HG03097 (cell line): ENCODE results near the gene SCFD1.
"Not testable (repeated sequence)": the region's sequence is repeated elsewhere in the genome, so short reads cannot be mapped to it uniquely, and the experiment has no call there.

ENCODE experiments used
- ATAC-seq: cut with Tn5 transposase; IDR thresholded peaks from one replicate; pipeline ENCODE4 v1.9.1; 2021; ENCODE audit not compliant: unreplicated experiment, low FRiP score

The SCFD1 gene

DNA sequence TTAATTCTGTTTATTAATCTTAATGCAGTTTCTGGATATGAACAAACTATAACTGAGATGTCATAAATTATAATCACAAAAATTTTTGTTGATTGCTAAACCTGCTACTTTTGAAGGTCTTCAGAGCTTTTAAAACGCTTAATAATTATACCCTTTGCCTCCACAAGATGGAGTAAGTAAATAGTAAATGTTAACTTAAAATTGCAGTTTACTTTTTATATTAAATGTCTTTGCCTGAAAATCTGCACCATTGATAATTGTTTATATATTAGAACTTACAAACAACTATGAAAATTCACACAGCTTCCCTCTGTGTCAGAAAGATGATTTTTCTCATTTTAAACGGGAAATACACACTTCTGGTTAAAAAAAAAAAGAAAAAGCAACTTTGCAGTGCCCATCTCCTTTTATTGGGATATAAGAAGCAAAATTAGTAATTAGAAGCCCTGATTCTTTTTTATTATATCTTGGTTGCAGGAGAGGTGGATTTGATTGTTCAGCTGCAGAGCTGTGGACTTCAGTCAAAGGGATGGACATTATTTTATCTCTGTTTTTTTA lies 35.6 kb downstream of the SCFD1 start:
- no peak for ATAC-seq

GRCh38 chr14:30658645-30659044 lies 36.5 kb downstream of the SCFD1 start:
- ATAC-seq, result no peak

GRCh38 chr14:30669594-30669993 lies 47.5 kb downstream of the SCFD1 start:
- no peak for ATAC-seq

GRCh38 chr14:30673071-30673470 lies 51.0 kb downstream of the SCFD1 start:
- ATAC-seq, result no peak

- ATAC-seq, result no peak
These were observed 56.9 kb downstream of the SCFD1 start for GRCh38 chr14:30678926-30679431.

GRCh38 chr14:30680036-30680435 lies 57.9 kb downstream of the SCFD1 start:
- ATAC-seq, result no peak

DNA sequence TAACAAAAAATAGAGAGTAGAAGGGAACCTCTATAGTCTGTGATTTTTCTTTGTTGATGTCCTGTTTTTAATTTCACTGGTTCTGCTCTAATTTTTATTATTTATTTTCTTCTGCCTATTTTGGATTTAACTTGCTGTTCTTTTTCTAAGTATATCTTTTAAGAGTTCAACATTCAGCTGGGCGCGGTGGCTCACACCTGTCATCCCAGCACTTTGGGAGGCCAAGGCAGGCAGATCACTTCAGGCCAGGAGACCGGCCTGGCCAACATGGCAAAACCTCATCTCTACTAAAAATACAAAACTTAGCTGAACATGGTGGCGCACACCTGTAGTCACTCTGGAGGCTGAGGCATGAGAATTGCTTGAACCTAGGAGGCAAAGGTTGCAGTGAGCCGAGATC lies 58.7 kb downstream of the SCFD1 start:
- not testable (repeated sequence) for ATAC-seq

GRCh38 chr14:30681752-30682355 lies 59.7 kb downstream of the SCFD1 start:
- no peak for ATAC-seq

DNA sequence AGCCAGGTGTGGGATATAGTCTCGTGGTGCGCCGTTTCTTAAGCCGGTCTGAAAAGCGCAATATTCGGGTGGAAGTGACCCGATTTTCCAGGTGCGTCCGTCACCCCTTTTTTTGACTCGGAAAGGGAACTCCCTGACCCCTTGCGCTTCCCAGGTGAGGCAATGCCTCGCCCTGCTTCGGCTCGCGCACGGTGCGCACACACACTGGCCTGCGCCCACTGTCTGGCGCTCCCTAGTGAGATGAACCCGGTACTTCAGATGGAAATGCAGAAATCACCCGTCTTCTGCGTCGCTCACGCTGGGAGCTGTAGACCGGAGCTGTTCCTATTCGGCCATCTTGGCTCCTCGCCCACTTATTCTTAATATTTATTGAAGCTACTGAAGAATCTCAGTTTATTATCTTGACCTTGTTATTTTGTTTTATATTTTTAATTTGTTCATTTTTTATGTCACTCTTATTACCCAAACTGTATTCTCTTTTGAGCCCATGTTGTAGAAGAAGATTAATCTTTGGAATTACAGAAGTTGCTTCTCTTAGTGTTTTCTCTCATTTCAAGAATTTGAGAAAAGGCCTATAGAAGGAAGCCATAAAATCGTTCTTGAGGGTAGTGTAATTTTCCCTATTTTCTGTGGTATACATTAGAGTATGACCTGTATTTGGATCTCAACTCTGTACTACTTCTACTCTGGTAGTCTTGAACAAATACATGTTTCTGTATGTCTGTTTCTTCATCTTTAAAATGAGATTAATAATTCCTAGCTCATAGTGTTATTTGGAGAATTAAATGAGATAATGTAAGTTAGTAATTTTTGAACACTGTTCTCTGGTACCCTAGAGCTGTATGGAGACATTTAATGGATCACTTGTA lies 68.6 kb downstream of the SCFD1 start:
- not testable (repeated sequence) for ATAC-seq

GRCh38 chr14:30691751-30692398 lies 69.8 kb downstream of the SCFD1 start:
- ATAC-seq, result no peak

- ATAC-seq, result no peak
These were observed 70.5 kb downstream of the SCFD1 start for GRCh38 chr14:30692669-30693068.

DNA sequence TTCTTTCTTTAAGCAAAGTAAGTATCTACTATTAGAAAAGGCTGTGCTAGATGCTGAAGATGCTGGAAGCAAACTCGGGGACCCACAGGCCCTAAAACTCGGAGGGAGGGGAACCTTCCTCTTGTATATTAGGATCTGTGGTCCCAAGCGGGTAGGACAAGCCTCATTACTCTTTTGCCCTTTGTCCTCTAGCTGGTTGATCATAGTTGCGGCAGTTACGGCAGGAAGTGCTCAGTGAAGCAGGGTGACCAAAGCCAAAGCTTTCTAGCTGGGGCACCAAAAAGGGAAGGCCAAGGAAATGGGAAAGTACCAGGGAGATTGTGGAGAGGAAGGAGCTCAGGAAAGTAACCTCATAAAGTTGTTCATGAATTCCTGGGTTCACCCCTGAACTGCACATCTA lies 76.3 kb downstream of the SCFD1 start:
- no peak for ATAC-seq

DNA sequence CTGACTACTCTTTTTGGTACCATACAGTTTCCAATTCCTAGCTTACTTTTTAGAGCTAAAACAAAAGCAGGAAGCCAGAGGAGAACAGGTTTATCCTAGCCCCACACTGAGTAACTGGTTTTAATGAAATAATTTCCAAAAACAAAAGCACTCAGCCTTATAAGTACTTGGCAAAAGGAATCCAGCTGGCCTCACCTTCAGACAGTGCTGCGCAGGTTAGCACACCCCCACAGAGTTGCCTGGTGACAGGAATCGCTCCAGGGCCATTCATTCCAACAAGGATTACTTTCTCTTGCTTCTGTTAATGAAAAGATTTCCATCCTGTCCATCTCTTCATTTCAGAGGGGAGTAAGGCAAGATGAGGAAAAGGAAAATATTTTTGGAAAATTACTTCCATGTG lies 84.6 kb downstream of the SCFD1 start:
- no peak for ATAC-seq

GRCh38 chr14:30708157-30708556 lies 86.0 kb downstream of the SCFD1 start:
- no peak for ATAC-seq

GRCh38 chr14:30709201-30709600 lies 87.1 kb downstream of the SCFD1 start:
- no peak for ATAC-seq

DNA sequence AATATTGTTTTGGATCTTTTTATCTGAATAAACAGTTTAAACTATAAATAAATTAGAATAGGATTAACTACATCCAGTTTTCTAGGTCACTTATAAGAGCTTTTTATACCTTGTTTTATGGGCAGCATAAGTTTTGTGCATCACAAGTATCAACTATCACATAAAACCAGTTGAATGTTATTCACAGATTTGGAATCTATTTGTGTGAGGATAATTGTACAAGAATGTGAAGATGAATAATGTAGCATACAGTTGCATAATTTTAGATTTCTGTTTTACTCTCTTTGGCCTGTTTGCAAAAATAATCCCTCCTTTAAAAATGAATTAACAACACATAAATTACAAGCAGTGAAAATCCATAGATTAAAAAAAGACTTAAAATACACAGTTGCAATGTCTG lies 88.8 kb downstream of the SCFD1 start:
- no peak for ATAC-seq

GRCh38 chr14:30719137-30719536 lies 97.0 kb downstream of the SCFD1 start:
- ATAC-seq, result no peak

DNA sequence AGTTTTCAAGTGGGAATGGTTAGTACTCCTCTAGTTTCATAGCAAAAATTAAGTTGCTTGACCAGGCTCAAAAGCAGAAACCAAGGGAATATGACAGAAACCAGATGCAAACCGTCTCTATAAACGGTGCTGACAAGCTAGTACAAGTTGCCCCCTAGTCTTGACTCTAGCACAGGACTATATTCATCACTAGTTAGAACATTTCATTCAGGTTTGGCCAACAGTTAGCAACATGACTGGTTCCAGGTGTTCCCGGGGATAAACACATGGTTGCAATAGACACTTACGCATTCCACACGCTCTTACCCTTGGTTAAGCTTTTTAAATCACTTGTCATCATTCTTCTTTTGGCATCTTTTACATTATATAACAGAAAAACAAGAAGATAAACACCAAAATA lies 103.6 kb downstream of the SCFD1 start:
- no peak for ATAC-seq

DNA sequence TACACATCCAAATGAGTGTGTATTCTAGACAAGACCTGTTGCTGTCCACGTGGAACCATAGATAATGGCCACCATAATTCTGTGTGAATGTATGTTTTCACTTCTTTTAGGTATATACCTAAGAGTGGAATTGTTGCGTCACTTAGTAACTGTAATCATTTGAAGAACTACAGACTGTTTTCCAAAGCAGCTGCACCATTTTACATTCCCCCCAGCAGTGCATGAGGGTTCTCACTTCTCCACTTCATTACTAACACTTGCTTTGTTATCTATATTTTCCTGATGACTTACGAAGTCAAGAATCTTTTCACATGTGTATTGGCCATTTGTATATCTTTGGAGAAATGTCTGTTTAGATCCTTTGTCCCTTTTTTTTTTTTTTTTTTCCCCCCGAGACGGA lies 106.4 kb downstream of the SCFD1 start:
- ATAC-seq, result no peak

- no peak for ATAC-seq
These were observed 115.8 kb downstream of the SCFD1 start for GRCh38 chr14:30737916-30738315.

- ATAC-seq, result no peak
These were observed 116.9 kb downstream of the SCFD1 start for GRCh38 chr14:30738978-30739377.
